ENCODE data around the gene DENND1C. TPM values are rescaled to one million over a fixed set of nuclear protein-coding genes. Genes with fewer than 3 reads are reported as not detected.

Gene DENND1C
- total RNA-seq, 1 donor from 2014 or later: 0.51 TPM

DNA sequence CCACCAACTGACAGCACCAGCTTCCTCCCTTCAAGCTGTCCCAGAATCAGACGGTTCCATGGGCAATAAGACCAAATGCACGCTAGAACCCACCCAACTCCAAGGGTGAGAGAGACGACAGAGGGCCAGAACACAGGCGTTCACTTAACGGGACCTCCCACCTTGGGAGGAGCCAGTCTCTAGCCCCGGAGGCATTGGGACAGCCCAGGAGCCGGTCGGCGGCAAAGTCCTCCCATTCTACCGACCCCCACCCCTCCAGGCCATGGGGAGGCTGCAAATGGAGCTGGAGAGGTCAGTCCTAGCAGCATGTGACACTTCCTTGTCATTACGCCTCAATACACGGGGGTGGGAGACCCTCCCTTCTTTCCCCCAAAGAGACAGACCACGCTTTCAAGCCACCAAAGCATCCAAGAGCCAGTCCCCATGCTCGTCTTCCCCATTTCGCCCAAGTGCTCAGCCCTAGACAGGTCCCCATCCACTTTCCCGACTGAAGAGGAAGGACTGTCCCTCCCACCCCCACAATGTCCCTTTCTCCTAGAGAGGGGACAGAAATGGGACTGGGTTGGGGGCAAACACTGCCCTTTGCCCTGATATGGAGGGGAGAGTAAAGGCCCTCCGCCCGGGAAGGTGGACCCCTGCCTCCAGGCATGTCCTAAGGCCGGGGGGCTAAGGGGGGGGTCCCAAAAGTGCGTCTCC lies 57.9 kb downstream of the DENND1C start:
- DNase-seq: peak; percentile 63

DNA sequence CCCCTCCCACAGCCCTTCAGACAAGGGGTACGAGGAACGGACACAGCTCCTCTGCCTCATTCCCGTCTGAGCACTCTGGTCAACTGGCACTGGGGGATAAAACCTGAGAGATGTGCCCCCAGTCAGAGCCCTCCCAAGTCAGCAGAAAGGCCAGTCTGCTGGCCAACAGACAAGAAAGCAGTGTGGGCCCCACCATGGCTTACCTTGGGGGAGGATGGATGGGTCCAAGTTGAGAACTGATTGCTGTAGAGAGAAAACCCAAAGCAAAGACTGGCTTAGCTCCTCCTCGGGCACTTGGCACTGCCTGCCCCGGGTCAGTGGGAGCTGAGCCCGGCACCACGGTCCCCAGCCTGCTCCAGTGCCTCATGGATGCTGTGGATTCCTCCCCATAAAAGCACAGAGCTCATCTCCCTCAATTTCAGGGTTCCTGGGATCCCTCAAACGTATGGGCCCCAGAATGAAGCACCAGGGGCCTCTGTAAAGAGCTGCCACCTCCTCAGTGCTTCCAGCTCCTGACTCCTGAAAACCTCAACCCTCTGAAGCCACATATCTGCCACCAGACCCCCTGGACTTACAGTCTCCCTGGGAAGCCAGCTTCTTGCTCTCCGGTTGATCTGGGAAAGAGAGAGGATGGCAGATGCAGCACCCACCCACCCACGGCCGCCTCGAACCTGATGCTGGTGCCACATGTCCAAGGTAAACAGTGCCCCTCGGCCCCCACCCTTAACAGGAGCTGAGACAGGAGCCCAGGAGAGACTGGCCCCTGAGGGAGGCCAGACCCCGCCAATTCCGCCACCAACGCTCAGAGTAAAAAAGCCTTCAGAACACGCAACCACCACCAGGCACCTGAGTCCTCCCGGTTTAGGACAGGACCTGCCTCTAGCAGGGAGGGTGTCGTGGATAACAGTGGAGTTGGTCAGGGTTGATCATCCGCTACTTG lies 60.2 kb downstream of the DENND1C start:
- DNase-seq: no peak

DNA sequence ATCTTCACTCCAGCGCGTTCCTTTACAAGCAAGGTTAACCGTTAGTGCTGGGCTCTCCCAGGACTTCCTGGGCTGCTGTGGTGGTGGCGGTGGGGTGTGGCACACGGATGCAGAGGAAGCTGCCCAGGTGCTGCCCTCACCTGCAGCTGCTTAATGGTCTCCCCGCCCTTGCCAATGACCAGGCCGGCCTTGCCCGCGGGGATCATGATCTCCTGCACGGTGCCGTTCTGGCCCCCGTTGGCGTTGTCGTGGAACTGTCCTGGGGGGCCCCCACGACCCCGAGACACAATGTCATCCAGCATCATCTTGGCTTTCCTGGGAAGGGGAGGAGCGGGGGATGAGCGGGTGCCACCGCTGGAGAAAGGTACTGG lies 63.0 kb downstream of the DENND1C start:
- DNase-seq: no peak

DNA sequence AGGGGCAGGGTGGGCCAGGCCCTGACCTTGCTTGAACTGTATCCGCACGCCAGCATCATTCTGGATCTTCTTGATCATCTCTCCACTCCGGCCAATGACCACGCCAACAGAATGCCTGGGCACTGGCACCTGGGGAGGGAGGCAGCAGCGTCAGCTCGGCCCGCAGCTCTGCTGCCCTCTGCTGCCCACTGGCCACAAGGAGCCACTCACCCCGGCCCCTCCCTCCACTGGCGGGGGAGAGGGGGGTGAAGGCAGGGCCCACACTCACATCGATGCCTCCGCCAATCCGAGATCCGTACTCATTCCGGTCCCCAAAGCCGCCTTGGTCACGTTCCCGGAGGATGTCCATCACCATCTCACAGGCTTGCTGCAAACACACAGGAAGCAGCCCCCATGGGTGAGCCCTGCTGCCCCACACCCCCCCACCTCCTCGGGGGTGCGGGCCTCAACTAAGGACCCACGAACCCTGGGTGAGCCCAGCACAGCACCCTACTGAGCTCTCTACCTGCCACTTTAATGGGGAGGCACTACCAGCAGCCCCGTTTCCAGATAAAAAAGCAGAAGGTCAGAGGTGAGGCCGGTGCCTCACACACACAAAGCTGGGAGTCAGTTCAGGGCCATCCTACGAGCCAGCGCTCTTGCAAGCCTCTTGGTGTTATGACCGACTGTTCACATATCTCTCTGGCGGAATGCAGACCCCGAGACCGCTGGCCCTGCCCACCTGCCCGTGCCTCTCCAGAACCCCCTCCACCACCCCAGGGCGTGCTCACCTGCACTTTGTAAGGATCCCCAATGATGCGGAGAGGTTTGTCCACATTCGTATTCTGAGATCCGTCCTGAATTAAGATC lies 63.6 kb downstream of the DENND1C start:
- no peak for DNase-seq

Small RNA genes within 50 kb of the gene (small RNA-seq; reads per million reads assigned to genes)
- gene AC010503.2 (ENCODE audit: low replicate concordance): not detected

Other genes with a start within 250 kb of the DENND1C start
- gene MLLT1, start 201.8 kb downstream of the DENND1C start, total RNA-seq: 7.5 TPM
- gene ACER1, start 148.2 kb downstream of the DENND1C start, total RNA-seq: not detected
- 34.8 TPM for gene CLPP, start 120.3 kb downstream of the DENND1C start, total RNA-seq
- 92.1 TPM for gene ALKBH7, start 109.0 kb downstream of the DENND1C start, total RNA-seq
- gene PSPN, start 105.9 kb downstream of the DENND1C start, total RNA-seq: 1.5 TPM
- 32.1 TPM for gene GTF2F1, start 88.6 kb downstream of the DENND1C start, total RNA-seq
- gene KHSRP, start 57.0 kb downstream of the DENND1C start, total RNA-seq: 125 TPM
- 0.41 TPM for gene SLC25A41, start 48.0 kb downstream of the DENND1C start, total RNA-seq
- 46.7 TPM for gene SLC25A23, start 22.0 kb downstream of the DENND1C start, total RNA-seq
- 2.7 TPM for gene CRB3, start 17.5 kb downstream of the DENND1C start, total RNA-seq
- gene TUBB4A, start 20.5 kb upstream of the DENND1C start, total RNA-seq: 1.6 TPM
- 0.62 TPM for gene TNFSF9, start 49.2 kb upstream of the DENND1C start, total RNA-seq
- gene CD70, start 109.4 kb upstream of the DENND1C start, total RNA-seq: not detected
- 0.31 TPM for gene TNFSF14, start 188.4 kb upstream of the DENND1C start, total RNA-seq
- gene C3, start 238.9 kb upstream of the DENND1C start, total RNA-seq: 27.8 TPM